Trophoblast cell (in vitro differentiated cells and primary cell): Measurements from ENCODE around the gene RASAL3.

ENCODE experiments used
- DNase-seq, 2 donors: peaks; one replicate each; pipeline ENCODE4 v3.0.0-alpha.2; 2016
- H2AFZ ChIP-seq: 2 replicates; pipeline ENCODE4 v1.6.1; 2013; ENCODE audit warnings: low read length, moderate library complexity, mild to moderate bottlenecking; ENCODE audit not compliant: insufficient read depth, poor library complexity
- H2AK5ac ChIP-seq: 2 replicates; pipeline ENCODE4 v1.6.1; 2013; ENCODE audit warnings: mild to moderate bottlenecking, low read length
- H2BK120ac ChIP-seq: 2 replicates; pipeline ENCODE4 v1.6.1; 2013; ENCODE audit warnings: low read length, mild to moderate bottlenecking, moderate library complexity; ENCODE audit not compliant: insufficient read depth, poor library complexity
- H2BK12ac ChIP-seq: 2 replicates; pipeline ENCODE4 v1.6.1; 2013; ENCODE audit warnings: mild to moderate bottlenecking, low read length, moderate library complexity
- H2BK5ac ChIP-seq: 2 replicates; pipeline ENCODE4 v1.6.1; 2013; ENCODE audit warnings: low read length, low read depth, moderate library complexity, mild to moderate bottlenecking; ENCODE audit not compliant: poor library complexity
- H3K14ac ChIP-seq: 2 replicates; pipeline ENCODE4 v1.6.1; 2013; ENCODE audit warnings: mild to moderate bottlenecking, low read length
- H3K18ac ChIP-seq: 2 replicates; pipeline ENCODE4 v1.6.1; 2013; ENCODE audit warnings: mild to moderate bottlenecking, low read length
- H3K23ac ChIP-seq: 2 replicates; pipeline ENCODE4 v1.6.1; 2013; ENCODE audit warnings: low read length
- H3K27ac ChIP-seq: 2 replicates; pipeline ENCODE4 v1.5.1; 2013; ENCODE audit warnings: low read depth, mild to moderate bottlenecking, inconsistent platforms, low read length, moderate library complexity
- H3K27me3 ChIP-seq: 2 replicates; pipeline ENCODE4 v1.6.1; 2013; ENCODE audit warnings: inconsistent platforms, mild to moderate bottlenecking, low read length, moderate library complexity; ENCODE audit not compliant: insufficient read depth
- H3K36me3 ChIP-seq, 2 experiments: 1 replicate in 1 of 2; 2 replicates in 1 of 2; pipeline ENCODE4 v1.6.1; 2013; ENCODE audit warnings: low read length in 2 of 2, mild to moderate bottlenecking in 2 of 2, moderate library complexity in 1 of 2; ENCODE audit not compliant: insufficient read depth in 2 of 2, control insufficient read depth in 1 of 2
- H3K4ac ChIP-seq: 2 replicates; pipeline ENCODE4 v1.6.1; 2013; ENCODE audit warnings: low read depth, mild to moderate bottlenecking, low read length, moderate library complexity
- H3K4me1 ChIP-seq, 2 experiments: 1 replicate in 1 of 2; 2 replicates in 1 of 2; pipeline ENCODE4 v1.6.1; 2013; ENCODE audit warnings: low read length in 2 of 2, mild to moderate bottlenecking in 2 of 2, moderate library complexity in 1 of 2; ENCODE audit not compliant: insufficient read depth in 2 of 2, control insufficient read depth in 1 of 2
- H3K4me2 ChIP-seq: 2 replicates; pipeline ENCODE4 v1.6.1; 2013; ENCODE audit warnings: inconsistent platforms, mild to moderate bottlenecking, low read length, moderate library complexity
- H3K4me3 ChIP-seq: 2 replicates; pipeline ENCODE4 v1.5.1; 2013; ENCODE audit warnings: mild to moderate bottlenecking, low read depth, low read length, inconsistent platforms
- H3K79me1 ChIP-seq: one replicate; pipeline ENCODE4 v1.6.1; 2013; ENCODE audit warnings: low read length
- H3K79me2 ChIP-seq: 2 replicates; pipeline ENCODE4 v1.6.1; 2013; ENCODE audit warnings: low read length, mild to moderate bottlenecking; ENCODE audit not compliant: control insufficient read depth, insufficient read depth, poor library complexity
- H3K9ac ChIP-seq: 2 replicates; pipeline ENCODE4 v1.6.1; 2013; ENCODE audit warnings: mild to moderate bottlenecking, low read length
- H3K9me3 ChIP-seq: 2 replicates; pipeline ENCODE4 v1.6.1; 2013; ENCODE audit warnings: low read depth, mild to moderate bottlenecking, control low read depth, inconsistent platforms, low read length; ENCODE audit not compliant: insufficient read depth
- H4K12ac ChIP-seq: 2 replicates; pipeline ENCODE4 v1.6.1; 2013; ENCODE audit warnings: low read depth, mild to moderate bottlenecking, low read length, moderate library complexity
- H4K8ac ChIP-seq: 2 replicates; pipeline ENCODE4 v1.6.1; 2013; ENCODE audit warnings: low read depth, mild to moderate bottlenecking, low read length, moderate library complexity
- H4K91ac ChIP-seq: one replicate; pipeline ENCODE4 v1.6.1; 2013; ENCODE audit warnings: low read depth, mild to moderate bottlenecking, low read length, moderate library complexity
- WGBS: extraction: QIAGEN DNeasy Blood & Tissue Kit; methylation state at CpG from one replicate; pipeline ENCODE4 v1.1.7; 2013; ENCODE audit warnings: missing lambda C conversion rate; ENCODE audit not compliant: insufficient read length, insufficient coverage; ENCODE audit errors: extremely low coverage; 5-methylcytosine and 5-hydroxymethylcytosine counted together

Gene RASAL3

GRCh38 chr19:15453091-15453578 lies 11.2 kb downstream of the RASAL3 start:
- Histone ChIP-seq H3K79me2 (no peaks in the 10 kb centered on the region), H3K36me3 (no peaks in the 10 kb centered on the region), H2BK5ac (no peak overlapping the region), H2BK120ac (no peak overlapping the region), H3K4me2 (no peak overlapping the region), H4K8ac (no peak overlapping the region), H2AFZ (peak overlapping the region; percentile 30), H4K91ac (no peak overlapping the region), H3K4me3 (no peak overlapping the region), H3K4ac (no peak overlapping the region), H2BK12ac (no peak overlapping the region), H3K9ac (no peak overlapping the region), H2AK5ac (no peak overlapping the region), H3K14ac (no peak overlapping the region), H3K27me3 (peaks cover 38% of the 10 kb centered on the region), H3K79me1 (no peaks in the 10 kb centered on the region), H3K9me3 (peaks cover 28% of the 10 kb centered on the region), H3K4me1 (peaks cover 11 to 12% of the 10 kb centered on the region in 2 experiments), H3K23ac (no peak overlapping the region), H3K27ac (no peak overlapping the region), H3K18ac (no peak overlapping the region), H4K12ac (no peak overlapping the region)
- no CpG with 5 or more reads among the region's 44 CpGs for WGBS
- no peak for DNase-seq

GRCh38 chr19:15452111-15453047 lies 12.0 kb downstream of the RASAL3 start:
- Histone ChIP-seq H3K4me3 (peak overlapping the region; percentile 0), H2AFZ (peak overlapping the region; percentile 30), H2AK5ac (no peak overlapping the region), H3K23ac (no peak overlapping the region), H3K9ac (no peak overlapping the region), H3K4me2 (peak overlapping the region; percentile 56), H4K91ac (no peak overlapping the region), H3K27ac (no peak overlapping the region), H4K12ac (no peak overlapping the region), H3K9me3 (peaks cover 28% of the 10 kb centered on the region), H4K8ac (no peak overlapping the region), H2BK120ac (no peak overlapping the region), H3K4me1 (peaks cover 11 to 12% of the 10 kb centered on the region in 2 experiments), H3K4ac (no peak overlapping the region), H3K36me3 (no peaks in the 10 kb centered on the region), H2BK12ac (no peak overlapping the region), H2BK5ac (no peak overlapping the region), H3K18ac (no peak overlapping the region), H3K79me2 (no peaks in the 10 kb centered on the region), H3K27me3 (peaks cover 30% of the 10 kb centered on the region), H3K14ac (no peak overlapping the region), H3K79me1 (no peaks in the 10 kb centered on the region)
- no CpG with 5 or more reads among the region's 37 CpGs for WGBS
- peak; percentile 31 to 52 for DNase-seq

DNA sequence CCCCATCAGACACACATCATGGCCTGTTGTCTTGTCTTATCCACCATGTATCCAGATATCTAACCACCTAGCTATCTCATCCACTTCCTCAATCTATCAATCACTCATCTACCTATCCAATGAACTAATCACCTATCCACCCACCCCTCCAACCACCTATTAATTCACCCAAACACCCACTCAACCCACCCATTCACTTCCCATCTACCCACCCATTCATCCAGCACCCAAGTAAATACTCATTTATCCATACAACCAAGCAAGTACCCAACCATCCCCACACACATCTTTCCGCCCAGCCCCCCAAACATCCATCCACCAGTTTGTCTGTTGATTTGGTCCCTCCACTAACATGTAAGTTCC lies 13.8 kb downstream of the RASAL3 start:
- Histone ChIP-seq H2AK5ac (no peak overlapping the region), H3K4me3 (no peak overlapping the region), H3K27ac (no peak overlapping the region), H2AFZ (peak overlapping the region; percentile 15), H3K18ac (no peak overlapping the region), H3K4ac (no peak overlapping the region), H3K79me2 (no peaks in the 10 kb centered on the region), H4K8ac (peak overlapping the region; percentile 63), H3K27me3 (peaks cover 15% of the 10 kb centered on the region), H3K4me2 (peak overlapping the region; percentile 68), H3K4me1 (peaks cover 8 to 11% of the 10 kb centered on the region in 2 experiments), H3K36me3 (no peaks in the 10 kb centered on the region), H2BK12ac (no peak overlapping the region), H2BK120ac (no peak overlapping the region), H4K12ac (peak overlapping the region; percentile 47), H3K23ac (no peak overlapping the region), H4K91ac (no peak overlapping the region), H3K79me1 (no peaks in the 10 kb centered on the region), H3K14ac (no peak overlapping the region), H2BK5ac (no peak overlapping the region), H3K9ac (no peak overlapping the region), H3K9me3 (peaks cover 21% of the 10 kb centered on the region)
- no peak for DNase-seq
- 100% methylated on average over 1 of the region's 1 CpG for WGBS

DNA sequence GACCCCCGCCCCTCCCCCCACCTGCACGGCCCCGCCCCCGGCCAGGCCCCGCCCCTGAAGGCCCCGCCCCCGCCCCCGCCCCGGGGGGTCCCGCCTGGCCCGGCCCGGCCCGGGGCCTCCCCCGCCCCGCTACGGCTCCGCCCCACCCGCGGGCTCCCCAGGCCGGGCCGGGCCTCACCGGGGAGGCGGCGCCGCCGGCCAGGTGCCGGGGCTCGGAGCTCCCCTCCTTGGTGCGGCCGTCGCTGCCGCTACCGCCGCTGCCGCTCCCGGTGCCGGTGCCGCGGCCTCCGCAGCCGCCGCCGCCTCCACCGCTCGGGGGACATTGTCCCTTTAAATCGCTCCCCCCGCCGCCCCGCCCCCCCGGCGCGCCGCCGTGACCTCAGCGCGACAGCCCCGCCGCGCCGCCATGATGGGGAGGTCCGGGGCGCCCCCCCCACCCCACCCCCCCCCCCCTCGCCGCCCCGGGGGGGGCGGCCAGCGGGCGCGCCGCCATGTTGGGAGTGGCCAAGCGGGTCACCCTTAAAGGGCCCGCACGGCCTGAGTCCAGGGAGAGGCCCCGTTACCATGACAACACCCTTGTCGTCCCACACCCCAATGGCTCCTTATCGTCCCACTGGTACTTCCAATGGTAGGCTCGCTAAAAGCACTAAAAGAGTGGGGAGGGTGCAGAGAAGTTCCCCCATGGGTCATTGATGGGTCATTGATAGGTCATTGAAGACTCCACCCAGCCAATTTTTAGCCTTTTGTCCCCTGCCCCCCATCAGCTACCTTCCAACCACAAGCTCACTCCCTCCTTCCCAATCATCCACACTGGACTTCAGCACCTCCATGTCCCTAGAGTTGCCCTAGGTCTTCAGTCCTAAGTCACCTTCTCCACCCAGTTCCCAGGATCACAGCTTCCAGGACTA lies 14.5 kb downstream of the RASAL3 start, which contains the start of gene WIZ:
TSS of gene WIZ (minus strand) at position 337 of the 908 bp plus-strand sequence. CDS start 1,649 bp downstream, outside the sequence.
- Histone ChIP-seq H4K8ac (peak within 1 kb of the TSS; percentile 83), H2AFZ (peak within 1 kb of the TSS; percentile 90), H3K23ac (no peak within 1 kb of the TSS), H2BK120ac (no peak within 1 kb of the TSS), H3K4me1 (peaks cover 8 to 11% of the 10 kb centered on the region in 2 experiments), H4K91ac (peak within 1 kb of the TSS; percentile 91), H2BK12ac (peak within 1 kb of the TSS; percentile 60), H3K79me1 (no peaks in the 10 kb centered on the region), H3K4me3 (peak within 1 kb of the TSS; percentile 77), H3K4me2 (peak within 1 kb of the TSS; percentile 90), H3K14ac (peak within 1 kb of the TSS; percentile 32), H3K18ac (peak within 1 kb of the TSS; percentile 39), H2AK5ac (peak within 1 kb of the TSS; percentile 50), H3K36me3 (no peaks in the 10 kb centered on the region), H4K12ac (peak within 1 kb of the TSS; percentile 55), H3K27me3 (peaks cover 12% of the 10 kb centered on the region), H3K4ac (peak within 1 kb of the TSS; percentile 27), H3K9me3 (peaks cover 21% of the 10 kb centered on the region), H3K9ac (peak within 1 kb of the TSS; percentile 8), H2BK5ac (no peak within 1 kb of the TSS), H3K27ac (no peak within 1 kb of the TSS), H3K79me2 (no peaks in the 10 kb centered on the region)
- DNase-seq: peak; percentile 35 to 70
- WGBS: no CpG with 5 or more reads among the region's 77 CpGs
